Upper lobe of left lung (tissue), 6 donors: ENCODE data around the gene RAB6B. TPM values are rescaled to one million over a fixed set of nuclear protein-coding genes. Genes with fewer than 3 reads are reported as not detected.

Source experiments
- ATAC-seq, 2 donors: fragments of 200-7000 bp; cut with Tn5 transposase; one replicate each; pipeline ENCODE4 v1.9.1; 2022; ENCODE audit warnings: mild to moderate bottlenecking in 2 of 2, moderate library complexity in 2 of 2; ENCODE audit not compliant: low FRiP score in 2 of 2
- DNase-seq, 2 donors: peaks; one replicate each; pipeline ENCODE4 v3.0.0-alpha.2; 2019 to 2020
- H3K27ac ChIP-seq, 4 donors: fragments of 200-600 bp; sonication (generic); one replicate each; pipeline ENCODE4 v1.5.1; 2016 to 2019
- H3K27me3 ChIP-seq, 4 donors: fragments of 200-600 bp; sonication (generic); one replicate each; pipeline ENCODE4 v1.5.1; 2017 to 2019
- H3K36me3 ChIP-seq, 4 donors: fragments of 200-600 bp; sonication (generic); one replicate each; pipeline ENCODE4 v1.5.1; 2016 to 2019
- H3K4me1 ChIP-seq, 4 donors: fragments of 200-600 bp; sonication (generic); one replicate each; pipeline ENCODE4 v1.5.1; 2018 to 2019
- H3K4me3 ChIP-seq, 4 donors: fragments of 200-600 bp; sonication (generic); one replicate each; pipeline ENCODE4 v1.5.1; 2017 to 2019; ENCODE audit warnings: mild to moderate bottlenecking in 2 of 4, moderate library complexity in 1 of 4
- H3K9me3 ChIP-seq, 4 donors: fragments of 200-600 bp; sonication (generic); one replicate each; pipeline ENCODE4 v1.5.1; 2018 to 2019
- EP300 ChIP-seq, 4 donors: sonication (generic); formaldehyde crosslinking; IDR thresholded peaks; one replicate each; pipeline ENCODE4 v1.5.1; 2017; ENCODE audit warnings: antibody characterized with exemption in 4 of 4, control low read depth in 2 of 4
- POLR2A ChIP-seq, 4 donors: fragments of 450-650 bp; IDR thresholded peaks; one replicate each; pipeline ENCODE4 v1.5.1; 2016 to 2017; ENCODE audit warnings: antibody characterized with exemption in 4 of 4, mild to moderate bottlenecking in 2 of 4
- POLR2AphosphoS5 ChIP-seq, 2 donors: sonication (generic); formaldehyde crosslinking; IDR thresholded peaks; one replicate each; pipeline ENCODE4 v1.5.1; 2017; ENCODE audit warnings: antibody characterized with exemption in 2 of 2
- WGBS, 2 donors: methylation state at CpG; one replicate each; pipeline ENCODE4 v1.1.5; 2017 to 2018; 5-methylcytosine and 5-hydroxymethylcytosine counted together
- total RNA-seq, 6 donors: library from RNA; depleted of rRNA in 4 of 6; stranded (reverse); fragments of >200 nt in 4 of 6; gene quantifications; one replicate each; pipeline versions ENCODE4 v1.1.0 to v1.2.1, GENCODE V29; 2016 to 2021
- TF ChIP-seq, protein P1 (sequence below), 6 experiments: fragments of 450-650 bp in 4 of 6; fragments of 200-600 bp in 2 of 6; sonication (generic) in 2 of 6; IDR thresholded peaks; one replicate each; pipeline ENCODE4 v1.5.1; 2016 to 2019; ENCODE audit warnings: antibody characterized with exemption in 6 of 6
- donor health status: DM: no; HTN: no; CAD: no; lungs with moderate emphysema.
- donor health status: DM: no; HTN: yes; CAD: no; lungs with severe emphysema.

The RAB6B gene
- total RNA-seq, 6 donors from 2014 or later, result 1.00 to 6.3 (median 2.8) TPM

DNA sequence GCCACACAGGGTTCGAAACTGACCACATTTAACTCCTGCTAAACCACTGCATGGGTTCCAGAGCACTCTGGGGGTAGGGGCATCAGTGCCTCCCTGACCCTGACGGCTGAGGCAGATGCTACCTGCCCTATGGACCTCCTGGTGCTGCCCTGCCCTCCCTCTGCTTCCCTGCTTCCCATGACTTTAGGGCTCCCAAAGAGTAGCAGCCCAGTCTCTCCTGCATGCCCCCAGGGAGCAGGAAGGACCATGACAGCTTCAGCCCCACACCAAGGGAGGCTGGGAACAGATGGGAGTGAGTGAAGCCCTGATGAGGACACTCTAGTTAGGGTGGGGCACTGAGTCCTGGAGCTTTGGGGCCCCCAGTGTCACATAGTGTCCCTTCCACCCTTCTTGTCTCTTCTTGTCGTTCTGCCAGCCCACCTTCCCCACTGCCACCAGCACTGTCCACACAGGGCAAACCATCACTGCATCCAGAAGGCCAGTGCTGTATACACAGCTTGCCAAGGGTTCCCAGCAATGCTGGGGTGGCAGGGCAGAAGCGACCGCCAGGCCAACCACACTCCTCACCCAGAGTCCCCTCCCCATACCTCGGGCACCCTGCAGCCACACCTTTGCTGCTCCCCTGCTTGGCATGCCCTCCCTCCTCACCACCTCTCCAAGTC lies 59.1 kb downstream of the RAB6B start:
- H3K4me3 ChIP-seq, result no peak overlapping the region
- H3K27me3 ChIP-seq, result no peaks in the 10 kb centered on the region
- no peaks in the 10 kb centered on the region for H3K36me3 ChIP-seq
- 76 to 79% methylated on average over 4 to 6 of the region's 6 CpGs for WGBS, 2 donors
- TF ChIP-seq EP300 (IDR thresholded peaks at IDR 0.05) (no peak), POLR2A (IDR thresholded peaks at IDR 0.05) (no peak), POLR2AphosphoS5 (IDR thresholded peaks at IDR 0.05) (no peak)
- TF ChIP-seq, protein P1, sequence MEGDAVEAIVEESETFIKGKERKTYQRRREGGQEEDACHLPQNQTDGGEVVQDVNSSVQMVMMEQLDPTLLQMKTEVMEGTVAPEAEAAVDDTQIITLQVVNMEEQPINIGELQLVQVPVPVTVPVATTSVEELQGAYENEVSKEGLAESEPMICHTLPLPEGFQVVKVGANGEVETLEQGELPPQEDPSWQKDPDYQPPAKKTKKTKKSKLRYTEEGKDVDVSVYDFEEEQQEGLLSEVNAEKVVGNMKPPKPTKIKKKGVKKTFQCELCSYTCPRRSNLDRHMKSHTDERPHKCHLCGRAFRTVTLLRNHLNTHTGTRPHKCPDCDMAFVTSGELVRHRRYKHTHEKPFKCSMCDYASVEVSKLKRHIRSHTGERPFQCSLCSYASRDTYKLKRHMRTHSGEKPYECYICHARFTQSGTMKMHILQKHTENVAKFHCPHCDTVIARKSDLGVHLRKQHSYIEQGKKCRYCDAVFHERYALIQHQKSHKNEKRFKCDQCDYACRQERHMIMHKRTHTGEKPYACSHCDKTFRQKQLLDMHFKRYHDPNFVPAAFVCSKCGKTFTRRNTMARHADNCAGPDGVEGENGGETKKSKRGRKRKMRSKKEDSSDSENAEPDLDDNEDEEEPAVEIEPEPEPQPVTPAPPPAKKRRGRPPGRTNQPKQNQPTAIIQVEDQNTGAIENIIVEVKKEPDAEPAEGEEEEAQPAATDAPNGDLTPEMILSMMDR (IDR thresholded peaks at IDR 0.05), result no peak
- H3K9me3 ChIP-seq, result no peaks in the 10 kb centered on the region
- no peak for ATAC-seq
- no peaks in the 10 kb centered on the region for H3K4me1 ChIP-seq
- H3K27ac ChIP-seq, result no peak overlapping the region
- DNase-seq, result no peak

DNA sequence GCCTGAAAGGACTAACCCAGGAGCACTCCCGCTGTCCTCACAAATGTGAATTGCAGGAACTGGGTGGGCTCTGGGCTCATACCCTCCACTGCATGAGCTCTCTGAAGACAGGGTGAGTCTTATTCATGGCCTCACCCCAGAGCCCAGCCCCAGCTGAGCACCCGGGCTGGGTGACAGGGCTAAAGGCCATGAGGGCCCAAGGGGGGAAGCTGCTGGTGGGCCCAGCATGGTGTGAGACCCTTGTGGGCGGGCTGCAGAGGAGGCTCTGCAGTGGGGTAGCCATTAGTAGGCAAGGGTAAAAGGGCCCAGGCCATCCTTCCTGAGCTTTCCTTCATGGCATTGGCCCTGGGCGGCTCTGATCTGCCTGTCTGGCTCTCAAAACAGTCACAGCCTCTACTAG lies 59.7 kb downstream of the RAB6B start:
- H3K27ac ChIP-seq, result no peak overlapping the region
- 89 to 90% methylated on average over 2 to 4 of the region's 4 CpGs for WGBS, 2 donors

DNA sequence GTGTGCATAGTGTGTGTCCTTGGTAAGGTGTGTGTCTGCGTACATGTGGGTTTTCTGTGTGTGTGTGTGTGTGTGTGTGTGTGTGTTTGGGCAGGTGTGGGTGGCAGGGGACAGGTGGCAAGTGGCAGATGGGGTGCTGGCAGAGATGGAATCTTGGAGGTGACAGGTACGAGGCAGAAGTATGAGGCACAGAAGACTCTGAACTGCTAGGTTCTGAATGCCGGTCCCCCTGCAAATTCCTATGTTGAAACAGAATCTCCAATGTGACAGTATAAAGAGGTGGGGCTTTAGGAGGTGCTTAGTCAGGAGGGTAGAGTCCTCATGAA lies 60.3 kb downstream of the RAB6B start:
- Histone ChIP-seq H3K4me3 (no peak overlapping the region), H3K27me3 (no peaks in the 10 kb centered on the region), H3K9me3 (no peaks in the 10 kb centered on the region), H3K36me3 (no peaks in the 10 kb centered on the region), H3K27ac (no peak overlapping the region), H3K4me1 (no peaks in the 10 kb centered on the region)
- TF ChIP-seq, protein P1 (IDR thresholded peaks at IDR 0.05), result no peak
- TF ChIP-seq POLR2AphosphoS5 (IDR thresholded peaks at IDR 0.05) (no peak), POLR2A (IDR thresholded peaks at IDR 0.05) (no peak), EP300 (IDR thresholded peaks at IDR 0.05) (no peak)
- DNase-seq, result no peak
- WGBS, 2 donors, result 87 to 98% methylated on average over 3 of the region's 3 CpGs
- ATAC-seq, result no peak

More for the DNA sequence above, 59.7 kb downstream of the RAB6B start:
- H3K27me3 ChIP-seq, result no peaks in the 10 kb centered on the region
- ATAC-seq (no peak), DNase-seq (no peak)
- no peaks in the 10 kb centered on the region for H3K9me3 ChIP-seq
- no peaks in the 10 kb centered on the region for H3K36me3 ChIP-seq
- TF ChIP-seq EP300 (IDR thresholded peaks at IDR 0.05), result no peak
- TF ChIP-seq, protein P1 (IDR thresholded peaks at IDR 0.05), result no peak
- TF ChIP-seq POLR2A (IDR thresholded peaks at IDR 0.05), result no peak
- TF ChIP-seq POLR2AphosphoS5 (IDR thresholded peaks at IDR 0.05), result no peak
- H3K4me1 ChIP-seq, result no peaks in the 10 kb centered on the region
- no peak overlapping the region for H3K4me3 ChIP-seq

DNA sequence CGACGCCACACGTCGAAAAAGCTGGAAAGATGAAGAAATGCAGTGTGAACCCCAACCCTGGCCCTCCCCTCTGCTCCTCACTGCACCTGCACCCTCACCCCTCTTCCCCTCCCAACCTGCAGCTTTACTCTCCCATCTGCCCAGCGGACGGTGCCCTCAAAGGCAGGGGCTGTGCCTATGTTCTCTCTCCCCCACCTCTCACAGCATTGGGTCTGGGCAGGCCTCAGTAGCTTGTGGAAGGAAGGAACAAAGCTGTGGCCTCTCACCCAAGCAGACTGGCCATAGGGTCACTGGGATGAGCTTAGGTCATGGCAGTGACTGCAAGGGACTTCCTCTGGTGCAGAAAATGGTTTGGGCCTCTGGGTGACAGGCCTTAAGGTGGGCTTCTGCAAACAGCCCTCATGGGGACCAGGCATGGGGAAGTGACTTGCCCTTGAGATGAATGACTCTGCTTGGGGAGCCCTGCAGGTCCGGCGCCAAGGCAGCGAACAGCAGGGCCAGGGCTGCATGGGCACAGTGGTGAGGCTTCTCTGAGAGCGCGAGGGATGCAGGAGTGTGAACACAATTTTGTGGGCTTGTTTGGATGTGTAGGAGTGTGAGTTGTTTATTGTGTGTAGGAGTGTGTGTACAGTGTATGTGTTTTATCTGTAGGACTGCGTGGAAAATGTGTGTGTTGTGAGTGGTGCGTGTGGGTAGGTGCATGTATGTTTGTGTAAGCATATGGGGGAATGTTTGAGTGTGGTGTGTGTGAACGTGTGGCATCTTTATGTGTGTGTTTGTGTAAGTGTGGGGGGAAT lies 60.9 kb downstream of the RAB6B start:
- Histone ChIP-seq H3K4me3 (no peak overlapping the region), H3K4me1 (no peaks in the 10 kb centered on the region), H3K9me3 (no peaks in the 10 kb centered on the region), H3K36me3 (no peaks in the 10 kb centered on the region), H3K27me3 (no peaks in the 10 kb centered on the region), H3K27ac (no peak overlapping the region)
- 94 to 95% methylated on average over 14 of the region's 14 CpGs for WGBS, 2 donors
- DNase-seq (no peak), ATAC-seq (no peak)
- TF ChIP-seq EP300 (IDR thresholded peaks at IDR 0.05), result no peak
- TF ChIP-seq POLR2AphosphoS5 (IDR thresholded peaks at IDR 0.05), result no peak
- TF ChIP-seq, protein P1 (IDR thresholded peaks at IDR 0.05), result no peak
- no peak for TF ChIP-seq POLR2A (IDR thresholded peaks at IDR 0.05)
